ENCODE data around the gene LYPD5. TPM values are rescaled to one million over a fixed set of nuclear protein-coding genes. Genes with fewer than 3 reads are reported as not detected.
"Not testable (repeated sequence)": the region's sequence is repeated elsewhere in the genome, so short reads cannot be mapped to it uniquely, and the experiment has no call there.

LYPD5 gene
- total RNA-seq, 2 experiments from 2014 or later, result 0.70 to 1.1 TPM

- ChIA-PET CTCF (no interaction called here), POLR2A (no interaction called here)
- no peak overlapping the region for H3K27ac Mint-ChIP-seq
Measured at GRCh38 chr19:43818500-43818899, 16.3 kb upstream of the LYPD5 start.

GRCh38 chr19:43817454-43817853 is 15.2 kb upstream of the LYPD5 start:
- CTCF ChIA-PET, result interaction anchor here (1.2 to 1.7 kb wide), 2 partner anchors 147 to 263 kb away, joined by 3 to 4 read pairs; partner anchors contain the start of gene PLAUR
- POLR2A ChIA-PET; H3K4me3 Mint-ChIP-seq; H3K27ac Mint-ChIP-seq; H3K36me3 Mint-ChIP-seq (ENCODE audit: low read depth); H3K9me3 Mint-ChIP-seq (ENCODE audit: insufficient read depth); ATAC-seq; DNase-seq: not testable (repeated sequence)
- Mint-ChIP-seq H3K4me1 (ENCODE audit: low read depth) (peaks cover 10% of the 10 kb centered on the region), H3K27me3 (ENCODE audit: low read depth) (peaks cover 27% of the 10 kb centered on the region)

More at GRCh38 chr19:43818500-43818899, 16.3 kb upstream of the LYPD5 start:
- no peak overlapping the region for H3K4me3 Mint-ChIP-seq
- peaks cover 10% of the 10 kb centered on the region for H3K4me1 Mint-ChIP-seq (ENCODE audit: low read depth)
- H3K36me3 Mint-ChIP-seq (ENCODE audit: low read depth), result peaks cover 5% of the 10 kb centered on the region
- H3K9me3 Mint-ChIP-seq (ENCODE audit: insufficient read depth), result no peaks in the 10 kb centered on the region
- no peak for DNase-seq
- ATAC-seq, result no peak
- peaks cover 27% of the 10 kb centered on the region for H3K27me3 Mint-ChIP-seq (ENCODE audit: low read depth)

- no peak for ATAC-seq
- ChIA-PET CTCF (no interaction called here), POLR2A (no interaction called here)
- no peaks in the 10 kb centered on the region for H3K9me3 Mint-ChIP-seq (ENCODE audit: insufficient read depth)
- no peak overlapping the region for H3K27ac Mint-ChIP-seq
- H3K4me3 Mint-ChIP-seq, result no peak overlapping the region
- peaks cover 12% of the 10 kb centered on the region for H3K27me3 Mint-ChIP-seq (ENCODE audit: low read depth)
- peaks cover 2% of the 10 kb centered on the region for H3K4me1 Mint-ChIP-seq (ENCODE audit: low read depth)
- no peaks in the 10 kb centered on the region for H3K36me3 Mint-ChIP-seq (ENCODE audit: low read depth)
- DNase-seq, result no peak
Measured at GRCh38 chr19:43814663-43815352, 12.6 kb upstream of the LYPD5 start.

- ChIA-PET POLR2A (no interaction called here), CTCF (interaction anchor here (1.1 kb wide), 1 partner anchor 15 kb away, joined by 3 read pairs; the partner anchor contains the start of gene ZNF283)
- ATAC-seq, result no peak
Measured at GRCh38 chr19:43812688-43813087, 10.4 kb upstream of the LYPD5 start.

GRCh38 chr19:43812259-43812658 is 10.0 kb upstream of the LYPD5 start:
- no peak overlapping the region for H3K27ac Mint-ChIP-seq
- CTCF ChIA-PET, result interaction anchor here (1.1 kb wide), 1 partner anchor 15 kb away, joined by 3 read pairs; the partner anchor contains the start of gene ZNF283
- H3K27me3 Mint-ChIP-seq (ENCODE audit: low read depth), result peaks cover 11% of the 10 kb centered on the region
- no peaks in the 10 kb centered on the region for H3K4me1 Mint-ChIP-seq (ENCODE audit: low read depth)
- no peak for ATAC-seq
- H3K4me3 Mint-ChIP-seq, result no peak overlapping the region
- no peak for DNase-seq
- POLR2A ChIA-PET, result no interaction called here
- no peaks in the 10 kb centered on the region for H3K9me3 Mint-ChIP-seq (ENCODE audit: insufficient read depth)
- no peaks in the 10 kb centered on the region for H3K36me3 Mint-ChIP-seq (ENCODE audit: low read depth)

More at GRCh38 chr19:43812688-43813087, 10.4 kb upstream of the LYPD5 start:
- Mint-ChIP-seq H3K9me3 (ENCODE audit: insufficient read depth) (no peaks in the 10 kb centered on the region), H3K36me3 (ENCODE audit: low read depth) (no peaks in the 10 kb centered on the region), H3K4me1 (ENCODE audit: low read depth) (no peaks in the 10 kb centered on the region), H3K4me3 (no peak overlapping the region), H3K27me3 (ENCODE audit: low read depth) (peaks cover 8% of the 10 kb centered on the region), H3K27ac (no peak overlapping the region)
- no peak for DNase-seq

- Mint-ChIP-seq H3K4me3 (no peak overlapping the region), H3K27me3 (ENCODE audit: low read depth) (peaks cover 8% of the 10 kb centered on the region), H3K4me1 (ENCODE audit: low read depth) (no peaks in the 10 kb centered on the region), H3K27ac (no peak overlapping the region), H3K9me3 (ENCODE audit: insufficient read depth) (no peaks in the 10 kb centered on the region), H3K36me3 (ENCODE audit: low read depth) (no peaks in the 10 kb centered on the region)
- ATAC-seq (no peak), DNase-seq (no peak)
- CTCF ChIA-PET, result interaction anchor here (1.1 kb wide), 1 partner anchor 16 kb away, joined by 3 read pairs; the partner anchor contains the start of gene ZNF283
- POLR2A ChIA-PET, result interaction anchor here (0.7 kb wide), 1 partner anchor 174 kb away, joined by 3 read pairs; no protein-coding TSS in a partner anchor
Measured at GRCh38 chr19:43811837-43812236, 9.6 kb upstream of the LYPD5 start.

- ATAC-seq, result peak; percentile 57
- POLR2A ChIA-PET, result no interaction called here
- H3K4me1 Mint-ChIP-seq (ENCODE audit: low read depth), result no peaks in the 10 kb centered on the region
- no peak overlapping the region for H3K4me3 Mint-ChIP-seq
- H3K9me3 Mint-ChIP-seq (ENCODE audit: insufficient read depth), result no peaks in the 10 kb centered on the region
- DNase-seq, result no peak
- H3K36me3 Mint-ChIP-seq (ENCODE audit: low read depth), result no peaks in the 10 kb centered on the region
- peaks cover 12% of the 10 kb centered on the region for H3K27me3 Mint-ChIP-seq (ENCODE audit: low read depth)
- H3K27ac Mint-ChIP-seq, result no peak overlapping the region
- CTCF ChIA-PET, result interaction anchor here (0.7 to 2.1 kb wide), 21 partner anchors 10 to 363 kb away, joined by 3 to 23 read pairs (median 4); partner anchors contain the start of genes ZNF283 and ZNF575
Measured at GRCh38 chr19:43809762-43810696, 7.8 kb upstream of the LYPD5 start.

- no peak for DNase-seq
- H3K27ac Mint-ChIP-seq, result no peak overlapping the region
- H3K36me3 Mint-ChIP-seq (ENCODE audit: low read depth), result no peaks in the 10 kb centered on the region
- H3K9me3 Mint-ChIP-seq (ENCODE audit: insufficient read depth), result no peaks in the 10 kb centered on the region
- H3K4me1 Mint-ChIP-seq (ENCODE audit: low read depth), result no peaks in the 10 kb centered on the region
- ATAC-seq, result no peak
- no peak overlapping the region for H3K4me3 Mint-ChIP-seq
- CTCF ChIA-PET, result interaction anchor here (0.7 to 1.2 kb wide), 2 partner anchors 11 to 139 kb away, joined by 3 to 4 read pairs; no protein-coding TSS in a partner anchor
- POLR2A ChIA-PET, result no interaction called here
- H3K27me3 Mint-ChIP-seq (ENCODE audit: low read depth), result peaks cover 14% of the 10 kb centered on the region
Measured at GRCh38 chr19:43807651-43808050, 5.4 kb upstream of the LYPD5 start.

GRCh38 chr19:43806848-43807247 is 4.6 kb upstream of the LYPD5 start:
- no peak overlapping the region for H3K27ac Mint-ChIP-seq
- H3K36me3 Mint-ChIP-seq (ENCODE audit: low read depth), result no peaks in the 10 kb centered on the region
- DNase-seq (no peak), ATAC-seq (no peak)
- no peaks in the 10 kb centered on the region for H3K9me3 Mint-ChIP-seq (ENCODE audit: insufficient read depth)
- H3K4me1 Mint-ChIP-seq (ENCODE audit: low read depth), result no peaks in the 10 kb centered on the region
- ChIA-PET CTCF (interaction anchor here (0.7 to 1.2 kb wide), 3 partner anchors 10 to 138 kb away, joined by 3 read pairs; no protein-coding TSS in a partner anchor), POLR2A (no interaction called here)
- peaks cover 14% of the 10 kb centered on the region for H3K27me3 Mint-ChIP-seq (ENCODE audit: low read depth)
- H3K4me3 Mint-ChIP-seq, result no peak overlapping the region

GRCh38 chr19:43806401-43806800 is 4.2 kb upstream of the LYPD5 start:
- CTCF ChIA-PET, result interaction anchor here (0.7 to 1.2 kb wide), 2 partner anchors 61 to 138 kb away, joined by 3 read pairs; no protein-coding TSS in a partner anchor
- H3K27ac Mint-ChIP-seq, DNase-seq: not testable (repeated sequence)

GRCh38 chr19:43804432-43804831 is 2.2 kb upstream of the LYPD5 start:
- no peak overlapping the region for H3K27ac Mint-ChIP-seq
- H3K36me3 Mint-ChIP-seq (ENCODE audit: low read depth), result no peaks in the 10 kb centered on the region
- CTCF ChIA-PET, result no interaction called here

More at GRCh38 chr19:43806401-43806800, 4.2 kb upstream of the LYPD5 start:
- H3K4me1 Mint-ChIP-seq (ENCODE audit: low read depth); H3K9me3 Mint-ChIP-seq (ENCODE audit: insufficient read depth); H3K4me3 Mint-ChIP-seq; H3K36me3 Mint-ChIP-seq (ENCODE audit: low read depth); ATAC-seq; POLR2A ChIA-PET: not testable (repeated sequence)
- H3K27me3 Mint-ChIP-seq (ENCODE audit: low read depth), result peaks cover 12% of the 10 kb centered on the region

More at GRCh38 chr19:43804432-43804831, 2.2 kb upstream of the LYPD5 start:
- Mint-ChIP-seq H3K4me1 (ENCODE audit: low read depth) (no peaks in the 10 kb centered on the region), H3K4me3 (no peak overlapping the region), H3K27me3 (ENCODE audit: low read depth) (peaks cover 12% of the 10 kb centered on the region), H3K9me3 (ENCODE audit: insufficient read depth) (no peaks in the 10 kb centered on the region)
- POLR2A ChIA-PET, result no interaction called here
- DNase-seq (no peak), ATAC-seq (no peak)

Data from activated CD8-positive, alpha-beta T cell treated with anti-CD3 and anti-CD28 coated beads, Interleukin-2, amount 10 ng/mL, durations not matched to agents 7 days and 5 days (primary cell).